Liver (tissue), 9 donors: Measurements from ENCODE around the gene PTPN4. TPM values are rescaled to one million over a fixed set of nuclear protein-coding genes. Genes with fewer than 3 reads are reported as not detected.

ENCODE experiments used
- DNase-seq: peaks from one replicate; pipeline ENCODE4 v3.0.0-alpha.2; 2017; ENCODE audit warnings: low spot score
- H3K27ac ChIP-seq, 2 donors: one replicate each; pipeline ENCODE4 v1.7.0; 2013; ENCODE audit warnings: inconsistent platforms in 2 of 2, low read length in 2 of 2, control low read depth in 1 of 2, low read depth in 1 of 2, mild to moderate bottlenecking in 1 of 2
- H3K27me3 ChIP-seq, 4 donors: one replicate each; pipeline versions ENCODE4 v1.6.1 to v1.7.0; 2013; ENCODE audit warnings: low read length in 3 of 4, inconsistent platforms in 1 of 4, mild to moderate bottlenecking in 1 of 4, moderate library complexity in 1 of 4; ENCODE audit not compliant: control insufficient read depth in 4 of 4, insufficient read depth in 4 of 4
- H3K36me3 ChIP-seq, 4 donors: one replicate each; pipeline versions ENCODE4 v1.6.1 to v1.7.0; 2013; ENCODE audit warnings: low read length in 3 of 4, mild to moderate bottlenecking in 3 of 4, low read depth in 1 of 4, moderate library complexity in 1 of 4; ENCODE audit not compliant: control insufficient read depth in 4 of 4, insufficient read depth in 3 of 4
- H3K4me1 ChIP-seq, 4 donors: one replicate each; pipeline versions ENCODE4 v1.6.1 to v1.7.0; 2013; ENCODE audit warnings: low read length in 3 of 4, mild to moderate bottlenecking in 3 of 4, moderate library complexity in 1 of 4; ENCODE audit not compliant: control insufficient read depth in 4 of 4, insufficient read depth in 4 of 4
- H3K4me3 ChIP-seq, 3 donors: one replicate each; pipeline versions ENCODE4 v1.6.1 to v1.7.0; 2013; ENCODE audit warnings: low read length in 3 of 3, control low read depth in 1 of 3, low read depth in 1 of 3, mild to moderate bottlenecking in 1 of 3
- H3K9ac ChIP-seq, 2 donors: one replicate each; pipeline ENCODE4 v1.7.0; 2013; ENCODE audit warnings: low read length in 2 of 2, mild to moderate bottlenecking in 2 of 2, moderate library complexity in 2 of 2, control low read depth in 1 of 2, low read depth in 1 of 2
- H3K9me3 ChIP-seq, 4 donors: one replicate each; pipeline versions ENCODE4 v1.6.1 to v1.7.0; 2013; ENCODE audit warnings: low read length in 3 of 4; ENCODE audit not compliant: control insufficient read depth in 4 of 4
- ATF3 ChIP-seq: IDR thresholded peaks from 2 replicates; pipeline ENCODE4 v1.6.1; 2016; ENCODE audit warnings: antibody characterized with exemption
- CTCF ChIP-seq: fragments of 150-350 bp; IDR thresholded peaks from 2 replicates; pipeline ENCODE4 v1.5.1; 2017; ENCODE audit warnings: improper control_type of control experiment, low read depth, low read length; ENCODE audit not compliant: missing input control
- EGR1 ChIP-seq, 2 donors: IDR thresholded peaks; 2 replicates each; pipeline ENCODE4 v1.6.1; 2016 to 2018; ENCODE audit warnings: antibody characterized with exemption in 2 of 2, low read depth in 2 of 2
- FOXA1 ChIP-seq: IDR thresholded peaks from 2 replicates; pipeline ENCODE4 v1.6.1; 2016; ENCODE audit warnings: antibody characterized with exemption
- FOXA2 ChIP-seq: IDR thresholded peaks from 2 replicates; pipeline ENCODE4 v1.6.1; 2016; ENCODE audit warnings: antibody characterized with exemption
- GABPA ChIP-seq, 2 donors: IDR thresholded peaks in 1 of 2; conservative IDR thresholded peaks in 1 of 2; 2 replicates each; pipeline ENCODE4 v1.6.1; 2016; ENCODE audit warnings: antibody characterized with exemption in 2 of 2, mild to moderate bottlenecking in 1 of 2, moderate library complexity in 1 of 2
- HNF4G ChIP-seq: IDR thresholded peaks from 2 replicates; pipeline ENCODE4 v1.6.1; 2016; ENCODE audit warnings: antibody characterized with exemption
- JUND ChIP-seq, 2 donors: IDR thresholded peaks; 2 replicates each; pipeline ENCODE4 v1.6.1; 2016; ENCODE audit warnings: antibody characterized with exemption in 2 of 2
- MAX ChIP-seq: IDR thresholded peaks from 2 replicates; pipeline ENCODE4 v1.6.1; 2016; ENCODE audit warnings: antibody characterized with exemption
- RAD21 ChIP-seq, 2 donors: IDR thresholded peaks; 2 replicates each; pipeline ENCODE4 v1.6.1; 2016; ENCODE audit warnings: antibody characterized with exemption in 2 of 2, mild to moderate bottlenecking in 2 of 2
- REST ChIP-seq: IDR thresholded peaks from 2 replicates; pipeline ENCODE4 v1.6.1; 2016; ENCODE audit warnings: antibody characterized with exemption, mild to moderate bottlenecking
- RXRA ChIP-seq, 2 donors: IDR thresholded peaks; 2 replicates each; pipeline ENCODE4 v1.6.1; 2017 to 2018; ENCODE audit warnings: antibody characterized with exemption in 2 of 2, mild to moderate bottlenecking in 1 of 2
- SP1 ChIP-seq: IDR thresholded peaks from 2 replicates; pipeline ENCODE4 v1.6.1; 2018; ENCODE audit warnings: antibody characterized with exemption, mild to moderate bottlenecking
- TAF1 ChIP-seq: conservative IDR thresholded peaks from 2 replicates; pipeline ENCODE4 v1.6.1; 2016; ENCODE audit warnings: antibody characterized with exemption, mild to moderate bottlenecking
- YY1 ChIP-seq: IDR thresholded peaks from 2 replicates; pipeline ENCODE4 v1.6.1; 2016; ENCODE audit warnings: antibody characterized with exemption, mild to moderate bottlenecking
- ZBTB33 ChIP-seq: IDR thresholded peaks from 2 replicates; pipeline ENCODE4 v1.6.1; 2016; ENCODE audit warnings: antibody characterized with exemption
- WGBS: extraction: QIAGEN DNeasy Blood & Tissue Kit; methylation state at CpG from one replicate; pipeline ENCODE4 v1.1.7; 2013; 5-methylcytosine and 5-hydroxymethylcytosine counted together
- polyA plus RNA-seq, 2 donors: library from polyadenylated mRNA; stranded (reverse) in 1 of 2; unstranded in 1 of 2; fragments of 200-250 nt in 1 of 2; fragments of >200 nt in 1 of 2; fragmentation: Nextera tagmentation in 1 of 2; extraction: Ambion mirVana in 1 of 2; gene quantifications; one replicate each; pipeline versions ENCODE4 v1.2.1 to v1.2.3, GENCODE V29; 2013 to 2015
- total RNA-seq, 2 donors: library from RNA; depleted of rRNA; stranded (reverse); fragments of >200 nt; gene quantifications; one replicate each; pipeline ENCODE4 v1.2.3, GENCODE V29; 2014
- donor health status: healthy.
- donor health status: healthy.
- donor health status: healthy.
- donor health status: healthy.
- donor health status: healthy.

The PTPN4 gene
- total and polyA plus RNA-seq, 4 donors = 4.2 to 34.6 (median 9.5) TPM

GRCh38 chr2:119982506-119982905 lies 222.8 kb downstream of the PTPN4 start:
- DNase-seq = no peak
- WGBS = 53% methylated on average over 2 of the region's 2 CpGs
- Histone ChIP-seq H3K27ac (no peak overlapping the region), H3K4me3 (no peak overlapping the region), H3K36me3 (peaks cover 0 to 3% (median under 1%) of the 10 kb centered on the region in 4 donors), H3K9me3 (no peaks in the 10 kb centered on the region), H3K4me1 (peaks cover 0 to 14% (median 3%) of the 10 kb centered on the region in 4 donors), H3K27me3 (no peaks in the 10 kb centered on the region), H3K9ac (no peak overlapping the region)
- TF ChIP-seq SP1 (no peak), ZBTB33 (no peak), MAX (no peak), CTCF (no peak), HNF4G (no peak), FOXA2 (no peak), REST (no peak), RXRA (IDR thresholded peaks at IDR 0.05) (no peak), FOXA1 (no peak), ATF3 (no peak), RAD21 (IDR thresholded peaks at IDR 0.05) (no peak), JUND (IDR thresholded peaks at IDR 0.05) (no peak), TAF1 (no peak), GABPA (IDR thresholded peaks at IDR 0.05 in 1 of 2, conservative IDR thresholded peaks at IDR 0.05 in 1 of 2) (no peak)

- no peak overlapping the region for H3K9ac ChIP-seq
- H3K4me1 ChIP-seq = peaks cover 0 to 14% (median 3%) of the 10 kb centered on the region in 4 donors
- no peaks in the 10 kb centered on the region for H3K9me3 ChIP-seq
- no peak overlapping the region for H3K4me3 ChIP-seq
- no peak for DNase-seq
- no peaks in the 10 kb centered on the region for H3K27me3 ChIP-seq
- 90% methylated on average over 3 of the region's 3 CpGs for WGBS
- H3K27ac ChIP-seq = no peak overlapping the region
- no peaks in the 10 kb centered on the region for H3K36me3 ChIP-seq
- TF ChIP-seq MAX (no peak), EGR1 (IDR thresholded peaks at IDR 0.05; ENCODE audit: low read depth in 2 of 2) (no peak), FOXA1 (no peak), FOXA2 (no peak), REST (no peak), HNF4G (no peak), YY1 (no peak), CTCF (no peak), GABPA (IDR thresholded peaks at IDR 0.05 in 1 of 2, conservative IDR thresholded peaks at IDR 0.05 in 1 of 2) (no peak)
Observed at GRCh38 chr2:119983108-119983507, 223.4 kb downstream of the PTPN4 start.
